MM.1S (cell line): Measurements from ENCODE around the gene STMP1.

Source experiments
- EZH2 ChIP-seq: fragments of 300-600 bp; sonication (generic); optimal IDR thresholded peaks from 2 replicates; pipeline ENCODE3; 2017; ENCODE audit warnings: low read depth, mild to moderate bottlenecking, antibody characterized with exemption, low read length, mixed read lengths
- EZH2phosphoT487 ChIP-seq: fragments of 300-600 bp; sonication (generic); IDR thresholded peaks from 2 replicates; pipeline ENCODE4 v1.6.1; 2018; ENCODE audit warnings: antibody characterized with exemption, low read length
- TF ChIP-seq, protein P1 (sequence below): fragments of 300-600 bp; sonication (generic); IDR thresholded peaks from 2 replicates; pipeline ENCODE4 v1.5.1; 2016; ENCODE audit warnings: antibody characterized with exemption, low read length, mixed read lengths

DNA sequence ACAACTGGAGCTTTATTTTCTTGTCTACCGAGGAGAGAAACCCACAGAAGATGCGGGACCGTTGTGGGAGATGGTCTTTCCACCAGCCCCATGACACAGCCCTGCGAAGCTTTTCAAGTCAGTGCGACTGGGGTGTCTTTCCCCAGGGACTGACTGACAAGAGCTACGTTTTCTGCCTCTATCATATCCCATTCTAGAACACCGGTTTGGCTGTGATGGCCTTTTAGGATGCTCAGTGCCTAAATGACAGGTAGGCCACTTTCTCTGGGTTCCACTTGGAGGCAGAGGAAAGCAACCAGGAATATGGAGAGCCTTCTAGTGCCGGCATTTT lies 48.8 kb downstream of the STMP1 start:
- TF ChIP-seq EZH2 (no peak), EZH2phosphoT487 (no peak)
- TF ChIP-seq, protein P1, sequence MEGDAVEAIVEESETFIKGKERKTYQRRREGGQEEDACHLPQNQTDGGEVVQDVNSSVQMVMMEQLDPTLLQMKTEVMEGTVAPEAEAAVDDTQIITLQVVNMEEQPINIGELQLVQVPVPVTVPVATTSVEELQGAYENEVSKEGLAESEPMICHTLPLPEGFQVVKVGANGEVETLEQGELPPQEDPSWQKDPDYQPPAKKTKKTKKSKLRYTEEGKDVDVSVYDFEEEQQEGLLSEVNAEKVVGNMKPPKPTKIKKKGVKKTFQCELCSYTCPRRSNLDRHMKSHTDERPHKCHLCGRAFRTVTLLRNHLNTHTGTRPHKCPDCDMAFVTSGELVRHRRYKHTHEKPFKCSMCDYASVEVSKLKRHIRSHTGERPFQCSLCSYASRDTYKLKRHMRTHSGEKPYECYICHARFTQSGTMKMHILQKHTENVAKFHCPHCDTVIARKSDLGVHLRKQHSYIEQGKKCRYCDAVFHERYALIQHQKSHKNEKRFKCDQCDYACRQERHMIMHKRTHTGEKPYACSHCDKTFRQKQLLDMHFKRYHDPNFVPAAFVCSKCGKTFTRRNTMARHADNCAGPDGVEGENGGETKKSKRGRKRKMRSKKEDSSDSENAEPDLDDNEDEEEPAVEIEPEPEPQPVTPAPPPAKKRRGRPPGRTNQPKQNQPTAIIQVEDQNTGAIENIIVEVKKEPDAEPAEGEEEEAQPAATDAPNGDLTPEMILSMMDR = no peak
